ENCODE measurements around the gene ALAS2. TPM values are rescaled to one million over a fixed set of nuclear protein-coding genes. Genes with fewer than 3 reads are reported as not detected.

ALAS2 gene, protein sequence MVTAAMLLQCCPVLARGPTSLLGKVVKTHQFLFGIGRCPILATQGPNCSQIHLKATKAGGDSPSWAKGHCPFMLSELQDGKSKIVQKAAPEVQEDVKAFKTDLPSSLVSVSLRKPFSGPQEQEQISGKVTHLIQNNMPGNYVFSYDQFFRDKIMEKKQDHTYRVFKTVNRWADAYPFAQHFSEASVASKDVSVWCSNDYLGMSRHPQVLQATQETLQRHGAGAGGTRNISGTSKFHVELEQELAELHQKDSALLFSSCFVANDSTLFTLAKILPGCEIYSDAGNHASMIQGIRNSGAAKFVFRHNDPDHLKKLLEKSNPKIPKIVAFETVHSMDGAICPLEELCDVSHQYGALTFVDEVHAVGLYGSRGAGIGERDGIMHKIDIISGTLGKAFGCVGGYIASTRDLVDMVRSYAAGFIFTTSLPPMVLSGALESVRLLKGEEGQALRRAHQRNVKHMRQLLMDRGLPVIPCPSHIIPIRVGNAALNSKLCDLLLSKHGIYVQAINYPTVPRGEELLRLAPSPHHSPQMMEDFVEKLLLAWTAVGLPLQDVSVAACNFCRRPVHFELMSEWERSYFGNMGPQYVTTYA
- total RNA-seq, result 43.5 TPM

GRCh38 chrX:55030271-55031205 is at the start of gene ALAS2:
Gene ALAS2 (minus strand): TSS chrX:55030977. CDS start chrX:55026000, 4,977 bp downstream.

GRCh38 chrX:55074851-55075467 is 44.2 kb upstream of the ALAS2 start, which contains the start of gene PAGE2B:
Gene PAGE2B (plus strand): TSS chrX:55075030. CDS start chrX:55076042, 1,012 bp downstream.

GRCh38 chrX:54999717-55000598 is 30.8 kb downstream of the ALAS2 start, which contains the start of gene APEX2:
Gene APEX2 (plus strand): TSS chrX:55000363. CDS start chrX:55000423, 60 bp downstream.

DNA sequence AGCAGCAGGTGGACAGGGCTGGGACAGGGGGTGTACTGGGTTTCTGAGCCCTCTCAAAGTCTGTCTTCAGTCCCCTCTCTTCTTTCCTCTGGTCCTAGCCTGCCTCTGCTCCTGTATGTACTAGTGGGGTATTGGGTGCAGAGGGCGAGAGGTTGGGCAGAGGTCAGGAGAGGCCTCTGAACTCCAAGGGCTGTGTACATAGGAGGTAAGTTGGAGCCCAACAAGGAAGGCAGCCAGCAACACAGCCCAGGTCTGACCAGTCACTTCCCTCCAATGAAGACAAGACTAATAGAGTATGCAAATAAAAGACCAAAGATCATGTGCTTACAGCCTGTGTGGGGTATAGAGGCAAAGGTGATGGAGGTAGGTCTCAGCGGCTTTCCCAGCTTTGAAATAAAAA is 36.7 kb downstream of the ALAS2 start, which contains the start of gene PFKFB1:
TSS of gene PFKFB1 (minus strand) at position 90 of the 400 bp plus-strand sequence. CDS start 181 bp downstream, outside the sequence.

Other genes with a start within 250 kb of the ALAS2 start
- 0.11 TPM for gene ITIH6, start 232.7 kb downstream of the ALAS2 start, total RNA-seq
- 373 TPM for gene MAGED2, start 223.2 kb downstream of the ALAS2 start, total RNA-seq
- 79.3 TPM for gene TRO, start 110.2 kb downstream of the ALAS2 start, total RNA-seq
- not detected for gene PFKFB1, start 36.8 kb downstream of the ALAS2 start, total RNA-seq
- 6.1 TPM for gene APEX2, start 30.6 kb downstream of the ALAS2 start, total RNA-seq
- not detected for gene PAGE2B, start 44.1 kb upstream of the ALAS2 start, total RNA-seq
- not detected for gene PAGE2, start 58.0 kb upstream of the ALAS2 start, total RNA-seq
- not detected for gene PAGE5, start 189.4 kb upstream of the ALAS2 start, total RNA-seq
- gene PAGE3, start 233.9 kb upstream of the ALAS2 start, total RNA-seq, result not detected

Measured in camera-type eye (tissue), 1 donor.